Measurements from ENCODE around the gene TFF3. TPM values are rescaled to one million over a fixed set of nuclear protein-coding genes. Genes with fewer than 3 reads are reported as not detected.

The TFF3 gene
- total RNA-seq, 5 donors from 2014 or later (not counting 1 experiment from before 2014, with no cell fraction given): 1.3 to 1.7 TPM; not detected in 3

GRCh38 chr21:42304556-42305454, 10.4 kb downstream of the TFF3 start:
- peaks cover 0 to 7% of the 10 kb centered on the region in 2 donors for H3K27me3 Mint-ChIP-seq

GRCh38 chr21:42303443-42303842, 11.8 kb downstream of the TFF3 start:
- ChIA-PET POLR2A (no interaction called here), CTCF (no interaction called here)
- ATAC-seq (replicated peaks in 1 of 4) (no peak), DNase-seq (no peak)
- Mint-ChIP-seq H3K27me3 (peaks cover 0 to 7% of the 10 kb centered on the region in 2 donors), H3K4me3 (no peak overlapping the region), H3K9me3 (no peaks in the 10 kb centered on the region), H3K4me1 (peaks cover 0 to 15% (median 13%) of the 10 kb centered on the region in 3 donors), H3K36me3 (no peaks in the 10 kb centered on the region), H3K27ac (no peak overlapping the region)
- Histone ChIP-seq H3K27ac (ENCODE audit: low read length) (no peak overlapping the region), H3K4me1 (ENCODE audit: control insufficient read depth in 1 of 2, extremely low read depth in 1 of 2, insufficient read depth in 2 of 2, low read length in 2 of 2) (peaks cover 3 to 15% of the 10 kb centered on the region in 2 experiments), H3K9me3 (no peaks in the 10 kb centered on the region), H3K36me3 (ENCODE audit: control insufficient read depth in 2 of 2, extremely low read depth in 1 of 2, insufficient read depth in 1 of 2, low read length in 1 of 2) (no peaks in the 10 kb centered on the region), H3K27me3 (replicated peaks in 1 of 2; ENCODE audit: control insufficient read depth in 2 of 2, extremely low read depth in 1 of 2, insufficient read depth in 2 of 2, low read length in 1 of 2) (peaks cover 0 to 26% of the 10 kb centered on the region in 2 experiments), H3K4me3 (ENCODE audit: control insufficient read depth in 1 of 2, extremely low read depth in 1 of 2, low read length in 1 of 2) (no peak overlapping the region)
- 70% methylated on average over 2 of the region's 3 CpGs for WGBS (ENCODE audit: insufficient coverage)

More at GRCh38 chr21:42304556-42305454, 10.4 kb downstream of the TFF3 start:
- Histone ChIP-seq H3K27me3 (replicated peaks in 1 of 2; ENCODE audit: control insufficient read depth in 2 of 2, extremely low read depth in 1 of 2, insufficient read depth in 2 of 2, low read length in 1 of 2) (peaks cover 0 to 40% of the 10 kb centered on the region in 2 experiments), H3K9me3 (no peaks in the 10 kb centered on the region), H3K36me3 (ENCODE audit: control insufficient read depth in 2 of 2, extremely low read depth in 1 of 2, insufficient read depth in 1 of 2, low read length in 1 of 2) (no peaks in the 10 kb centered on the region), H3K27ac (ENCODE audit: low read length) (no peak overlapping the region), H3K4me3 (ENCODE audit: control insufficient read depth in 1 of 2, extremely low read depth in 1 of 2, low read length in 1 of 2) (no peak overlapping the region), H3K4me1 (ENCODE audit: control insufficient read depth in 1 of 2, extremely low read depth in 1 of 2, insufficient read depth in 2 of 2, low read length in 2 of 2) (peaks cover 3 to 14% of the 10 kb centered on the region in 2 experiments)
- CTCF ChIA-PET: no interaction called here
- WGBS (ENCODE audit: insufficient coverage): 91% methylated on average over 10 of the region's 22 CpGs
- DNase-seq (no peak), ATAC-seq (replicated peaks in 1 of 4) (no peak)
- POLR2A ChIA-PET: no interaction called here
- Mint-ChIP-seq H3K36me3 (no peaks in the 10 kb centered on the region), H3K4me1 (peaks cover 0 to 13% (median 12%) of the 10 kb centered on the region in 3 donors), H3K27ac (no peak overlapping the region), H3K9me3 (no peaks in the 10 kb centered on the region), H3K4me3 (no peak overlapping the region)

- H3K9me3 ChIP-seq: no peaks in the 10 kb centered on the region
- ATAC-seq (replicated peaks in 1 of 4) (no peak), DNase-seq (no peak)
- no peak overlapping the region for H3K4me3 ChIP-seq (ENCODE audit: control insufficient read depth in 1 of 2, extremely low read depth in 1 of 2, low read length in 1 of 2)
- peaks cover 3 to 15% of the 10 kb centered on the region in 2 experiments for H3K4me1 ChIP-seq (ENCODE audit: control insufficient read depth in 1 of 2, extremely low read depth in 1 of 2, insufficient read depth in 2 of 2, low read length in 2 of 2)
- peaks cover 0 to 15% (median 13%) of the 10 kb centered on the region in 3 donors for H3K4me1 Mint-ChIP-seq
- WGBS (ENCODE audit: insufficient coverage): 84% methylated on average over 7 of the region's 7 CpGs
- no peaks in the 10 kb centered on the region for H3K9me3 Mint-ChIP-seq
- ChIA-PET POLR2A (no interaction called here), CTCF (no interaction called here)
- no peaks in the 10 kb centered on the region for H3K36me3 ChIP-seq (ENCODE audit: control insufficient read depth in 2 of 2, extremely low read depth in 1 of 2, insufficient read depth in 1 of 2, low read length in 1 of 2)
- H3K27ac Mint-ChIP-seq: no peak overlapping the region
- H3K4me3 Mint-ChIP-seq: no peak overlapping the region
- H3K27me3 Mint-ChIP-seq: peaks cover 0 to 7% of the 10 kb centered on the region in 2 donors
- no peak overlapping the region for H3K27ac ChIP-seq (ENCODE audit: low read length)
- H3K36me3 Mint-ChIP-seq: no peaks in the 10 kb centered on the region
- peaks cover 0 to 20% of the 10 kb centered on the region in 2 experiments for H3K27me3 ChIP-seq (replicated peaks in 1 of 2; ENCODE audit: control insufficient read depth in 2 of 2, extremely low read depth in 1 of 2, insufficient read depth in 2 of 2, low read length in 1 of 2)
These were observed 12.4 kb downstream of the TFF3 start for GRCh38 chr21:42302794-42303193.

GRCh38 chr21:42302076-42302650, 13.0 kb downstream of the TFF3 start:
- Histone ChIP-seq H3K27me3 (replicated peaks in 1 of 2; ENCODE audit: control insufficient read depth in 2 of 2, extremely low read depth in 1 of 2, insufficient read depth in 2 of 2, low read length in 1 of 2) (peaks cover 0 to 15% of the 10 kb centered on the region in 2 experiments), H3K27ac (ENCODE audit: low read length) (no peak overlapping the region), H3K9me3 (no peaks in the 10 kb centered on the region), H3K4me1 (ENCODE audit: control insufficient read depth in 1 of 2, extremely low read depth in 1 of 2, insufficient read depth in 2 of 2, low read length in 2 of 2) (peaks cover 3 to 15% of the 10 kb centered on the region in 2 experiments), H3K36me3 (ENCODE audit: control insufficient read depth in 2 of 2, extremely low read depth in 1 of 2, insufficient read depth in 1 of 2, low read length in 1 of 2) (peaks cover 0 to 2% of the 10 kb centered on the region in 2 donors), H3K4me3 (ENCODE audit: control insufficient read depth in 1 of 2, extremely low read depth in 1 of 2, low read length in 1 of 2) (no peak overlapping the region)
- Mint-ChIP-seq H3K36me3 (peaks cover 4% of the 10 kb centered on the region), H3K27ac (no peak overlapping the region), H3K27me3 (peaks cover 0 to 7% of the 10 kb centered on the region in 2 donors), H3K4me1 (peaks cover 0 to 15% (median 13%) of the 10 kb centered on the region in 3 donors), H3K9me3 (no peaks in the 10 kb centered on the region), H3K4me3 (no peak overlapping the region)
- DNase-seq (no peak), ATAC-seq (replicated peaks in 1 of 4) (no peak)
- 70% methylated on average over 4 of the region's 12 CpGs for WGBS (ENCODE audit: insufficient coverage)
- CTCF ChIA-PET: no interaction called here
- POLR2A ChIA-PET: no interaction called here

GRCh38 chr21:42301371-42302075, 13.7 kb downstream of the TFF3 start:
- ATAC-seq (replicated peaks in 1 of 4) (no peak), DNase-seq (no peak)
- Histone ChIP-seq H3K4me1 (ENCODE audit: control insufficient read depth in 1 of 2, extremely low read depth in 1 of 2, insufficient read depth in 2 of 2, low read length in 2 of 2) (peaks cover 3 to 12% of the 10 kb centered on the region in 2 experiments), H3K36me3 (ENCODE audit: control insufficient read depth in 2 of 2, extremely low read depth in 1 of 2, insufficient read depth in 1 of 2, low read length in 1 of 2) (peaks cover 0 to 3% of the 10 kb centered on the region in 2 donors), H3K27ac (ENCODE audit: low read length) (no peak overlapping the region), H3K9me3 (no peaks in the 10 kb centered on the region), H3K27me3 (replicated peaks in 1 of 2; ENCODE audit: control insufficient read depth in 2 of 2, extremely low read depth in 1 of 2, insufficient read depth in 2 of 2, low read length in 1 of 2) (peaks cover 0 to 8% of the 10 kb centered on the region in 2 experiments), H3K4me3 (ENCODE audit: control insufficient read depth in 1 of 2, extremely low read depth in 1 of 2, low read length in 1 of 2) (no peak overlapping the region)
- Mint-ChIP-seq H3K27ac (no peak overlapping the region), H3K9me3 (no peaks in the 10 kb centered on the region), H3K4me3 (no peak overlapping the region), H3K27me3 (peaks cover 0 to under 1% of the 10 kb centered on the region in 2 donors), H3K36me3 (peaks cover 10% of the 10 kb centered on the region), H3K4me1 (peaks cover 0 to 10% (median 9%) of the 10 kb centered on the region in 3 donors)
- POLR2A ChIA-PET: interaction anchor here in 1 of 2 donors (0.6 kb wide), 1 partner anchor 131 kb away, joined by 3 read pairs; no protein-coding TSS in a partner anchor
- 88% methylated on average over 15 of the region's 20 CpGs for WGBS (ENCODE audit: insufficient coverage)
- CTCF ChIA-PET: no interaction called here

GRCh38 chr21:42300956-42301355, 14.3 kb downstream of the TFF3 start:
- no peaks in the 10 kb centered on the region for H3K9me3 ChIP-seq
- H3K27me3 ChIP-seq (replicated peaks in 1 of 2; ENCODE audit: control insufficient read depth in 2 of 2, extremely low read depth in 1 of 2, insufficient read depth in 2 of 2, low read length in 1 of 2): peaks cover 0 to 5% of the 10 kb centered on the region in 2 experiments
- H3K27ac ChIP-seq (ENCODE audit: low read length): no peak overlapping the region
- H3K4me3 ChIP-seq (ENCODE audit: control insufficient read depth in 1 of 2, extremely low read depth in 1 of 2, low read length in 1 of 2): no peak overlapping the region
- peaks cover 3 to 9% of the 10 kb centered on the region in 2 experiments for H3K4me1 ChIP-seq (ENCODE audit: control insufficient read depth in 1 of 2, extremely low read depth in 1 of 2, insufficient read depth in 2 of 2, low read length in 2 of 2)
- DNase-seq: no peak
- Mint-ChIP-seq H3K9me3 (no peaks in the 10 kb centered on the region), H3K27me3 (no peaks in the 10 kb centered on the region), H3K4me3 (no peak overlapping the region), H3K4me1 (peaks cover 0 to 10% (median 8%) of the 10 kb centered on the region in 3 donors), H3K27ac (no peak overlapping the region), H3K36me3 (peaks cover 16% of the 10 kb centered on the region)
- H3K36me3 ChIP-seq (ENCODE audit: control insufficient read depth in 2 of 2, extremely low read depth in 1 of 2, insufficient read depth in 1 of 2, low read length in 1 of 2): peaks cover 0 to 3% of the 10 kb centered on the region in 2 donors
- no peak for ATAC-seq (replicated peaks in 1 of 4)
- ChIA-PET CTCF (no interaction called here), POLR2A (interaction anchor here in 1 of 2 donors (0.6 kb wide), 1 partner anchor 131 kb away, joined by 3 read pairs; no protein-coding TSS in a partner anchor)
- whole genome bisulfite sequencing (ENCODE audit: insufficient coverage): 79% methylated on average over 8 of the region's 9 CpGs

Measured in T-cell (primary cell).